Stimulated activated CD4-positive, alpha-beta T cell treated with anti-CD3 and anti-CD28 coated beads, Interleukin-12 subunit alpha, Interleukin-12 subunit beta, amount 100 ng/mL, for 48 hours (primary cell): ENCODE results near the gene UNC5C.

ENCODE experiments used
- DNase-seq, 3 donors: peaks; one replicate each; pipeline ENCODE4 v3.0.0-alpha.2; 2020; ENCODE audit warnings: low read depth in 2 of 3, low spot score in 1 of 3

UNC5C gene

GRCh38 chr4:95224402-95224801 lies 324.4 kb downstream of the UNC5C start:
- DNase-seq = no peak

- no peak for DNase-seq
Observed at GRCh38 chr4:95220205-95221175, 328.3 kb downstream of the UNC5C start.

- DNase-seq = no peak
Observed at GRCh38 chr4:95219109-95219508, 329.7 kb downstream of the UNC5C start.

GRCh38 chr4:95217197-95217596 lies 331.6 kb downstream of the UNC5C start:
- DNase-seq = no peak

GRCh38 chr4:95216636-95217035 lies 332.1 kb downstream of the UNC5C start:
- DNase-seq = no peak

- no peak for DNase-seq
Observed at GRCh38 chr4:95215991-95216605, 332.7 kb downstream of the UNC5C start.

- no peak for DNase-seq
Observed at GRCh38 chr4:95215043-95215442, 333.7 kb downstream of the UNC5C start.

GRCh38 chr4:95214408-95214807 lies 334.4 kb downstream of the UNC5C start:
- DNase-seq = no peak

- DNase-seq = no peak
Observed at GRCh38 chr4:95213366-95213765, 335.4 kb downstream of the UNC5C start.

GRCh38 chr4:95212692-95213091 lies 336.1 kb downstream of the UNC5C start:
- no peak for DNase-seq

GRCh38 chr4:95209927-95210326 lies 338.8 kb downstream of the UNC5C start:
- DNase-seq = no peak

GRCh38 chr4:95204873-95205272 lies 343.9 kb downstream of the UNC5C start:
- DNase-seq = no peak

GRCh38 chr4:95204267-95204844 lies 344.4 kb downstream of the UNC5C start:
- no peak for DNase-seq

GRCh38 chr4:95198961-95199360 lies 349.8 kb downstream of the UNC5C start:
- DNase-seq = no peak

GRCh38 chr4:95197353-95197752 lies 351.4 kb downstream of the UNC5C start:
- DNase-seq = no peak

- no peak for DNase-seq
Observed at GRCh38 chr4:95193391-95194224, 355.2 kb downstream of the UNC5C start.

GRCh38 chr4:95191537-95191936 lies 357.2 kb downstream of the UNC5C start:
- DNase-seq = no peak

GRCh38 chr4:95190751-95191436 lies 357.9 kb downstream of the UNC5C start:
- no peak for DNase-seq

GRCh38 chr4:95188701-95189370 lies 359.9 kb downstream of the UNC5C start:
- DNase-seq = no peak

- DNase-seq = no peak
Observed at GRCh38 chr4:95186666-95187065, 362.1 kb downstream of the UNC5C start.
